ENCODE results near the gene EEFSEC.

DNA sequence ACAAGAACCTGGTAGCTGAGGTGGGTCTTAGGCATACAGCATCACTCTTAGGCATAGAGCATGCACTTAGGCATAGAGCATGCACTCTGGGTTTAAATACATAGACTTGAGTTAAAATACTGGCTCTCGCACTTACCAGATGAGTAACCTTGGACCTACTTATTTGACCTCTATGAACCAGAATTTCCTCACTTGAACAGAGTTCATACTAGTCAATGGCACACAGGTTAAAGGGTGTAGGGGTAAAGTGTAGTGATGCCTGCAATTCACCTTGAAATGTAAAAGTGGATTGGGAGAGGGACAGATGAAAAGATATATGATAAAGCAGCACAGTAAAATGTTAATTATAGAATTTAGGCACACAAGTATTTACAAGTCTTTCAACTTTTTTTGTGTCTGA is 31.3 kb upstream of the EEFSEC start:
- TF ChIP-seq, protein P1, sequence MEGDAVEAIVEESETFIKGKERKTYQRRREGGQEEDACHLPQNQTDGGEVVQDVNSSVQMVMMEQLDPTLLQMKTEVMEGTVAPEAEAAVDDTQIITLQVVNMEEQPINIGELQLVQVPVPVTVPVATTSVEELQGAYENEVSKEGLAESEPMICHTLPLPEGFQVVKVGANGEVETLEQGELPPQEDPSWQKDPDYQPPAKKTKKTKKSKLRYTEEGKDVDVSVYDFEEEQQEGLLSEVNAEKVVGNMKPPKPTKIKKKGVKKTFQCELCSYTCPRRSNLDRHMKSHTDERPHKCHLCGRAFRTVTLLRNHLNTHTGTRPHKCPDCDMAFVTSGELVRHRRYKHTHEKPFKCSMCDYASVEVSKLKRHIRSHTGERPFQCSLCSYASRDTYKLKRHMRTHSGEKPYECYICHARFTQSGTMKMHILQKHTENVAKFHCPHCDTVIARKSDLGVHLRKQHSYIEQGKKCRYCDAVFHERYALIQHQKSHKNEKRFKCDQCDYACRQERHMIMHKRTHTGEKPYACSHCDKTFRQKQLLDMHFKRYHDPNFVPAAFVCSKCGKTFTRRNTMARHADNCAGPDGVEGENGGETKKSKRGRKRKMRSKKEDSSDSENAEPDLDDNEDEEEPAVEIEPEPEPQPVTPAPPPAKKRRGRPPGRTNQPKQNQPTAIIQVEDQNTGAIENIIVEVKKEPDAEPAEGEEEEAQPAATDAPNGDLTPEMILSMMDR (IDR thresholded peaks at IDR 0.05; ENCODE audit: insufficient read depth, low read length), result no peak
- TF ChIP-seq POLR2AphosphoS5 (IDR thresholded peaks at IDR 0.05; ENCODE audit: low read depth), result no peak
- no peak for TF ChIP-seq GABPA (IDR thresholded peaks at IDR 0.05; ENCODE audit: low read depth)

All from HL-60 (cell line).